ENCODE results near the gene SAMD4B. TPM values are rescaled to one million over a fixed set of nuclear protein-coding genes. Genes with fewer than 3 reads are reported as not detected.
A peak's percentile ranks its signal among the peaks of the same experiment; 100 is the strongest.

Gene SAMD4B
- total RNA-seq, 1 donor from 2014 or later: 82.9 TPM

- no peak for TF ChIP-seq CTCF (IDR thresholded peaks at IDR 0.05)
- Mint-ChIP-seq H3K36me3 (ENCODE audit: low read depth) (peaks cover 15% of the 10 kb centered on the region), H3K27me3 (ENCODE audit: low read depth) (no peaks in the 10 kb centered on the region), H3K4me1 (ENCODE audit: low read depth) (peaks cover 60% of the 10 kb centered on the region), H3K4me3 (ENCODE audit: unreplicated experiment) (no peak overlapping the region), H3K9me3 (ENCODE audit: low read depth) (peaks cover 3% of the 10 kb centered on the region), H3K27ac (ENCODE audit: unreplicated experiment) (peak overlapping the region; percentile 69)
- DNase-seq (ENCODE audit: low spot score): no peak
Measured at GRCh38 chr19:39432677-39433025, 90.4 kb downstream of the SAMD4B start.

- DNase-seq (ENCODE audit: low spot score): no peak
- Mint-ChIP-seq H3K4me3 (ENCODE audit: unreplicated experiment) (peak overlapping the region; percentile 35), H3K27ac (ENCODE audit: unreplicated experiment) (peak overlapping the region; percentile 49), H3K9me3 (ENCODE audit: low read depth) (no peaks in the 10 kb centered on the region), H3K27me3 (ENCODE audit: low read depth) (no peaks in the 10 kb centered on the region), H3K36me3 (ENCODE audit: low read depth) (peaks cover 15% of the 10 kb centered on the region), H3K4me1 (ENCODE audit: low read depth) (peaks cover 50% of the 10 kb centered on the region)
- no peak for TF ChIP-seq CTCF (IDR thresholded peaks at IDR 0.05)
Measured at GRCh38 chr19:39433480-39434079, 91.4 kb downstream of the SAMD4B start.

- no peaks in the 10 kb centered on the region for H3K27me3 Mint-ChIP-seq (ENCODE audit: low read depth)
- H3K4me1 Mint-ChIP-seq (ENCODE audit: low read depth): peaks cover 44% of the 10 kb centered on the region
- peak overlapping the region; percentile 98 for H3K27ac Mint-ChIP-seq (ENCODE audit: unreplicated experiment)
- H3K9me3 Mint-ChIP-seq (ENCODE audit: low read depth): no peaks in the 10 kb centered on the region
- peaks cover 15% of the 10 kb centered on the region for H3K36me3 Mint-ChIP-seq (ENCODE audit: low read depth)
- H3K4me3 Mint-ChIP-seq (ENCODE audit: unreplicated experiment): peak overlapping the region; percentile 100
- no peak for DNase-seq (ENCODE audit: low spot score)
- TF ChIP-seq CTCF (IDR thresholded peaks at IDR 0.05): no peak
Measured at GRCh38 chr19:39434123-39435076, 92.2 kb downstream of the SAMD4B start.

Small RNA genes lying within 50 kb of the gene (microRNA-seq; reads per million reads assigned to microRNA genes)
- not detected for gene MIR4530 (ENCODE audit: borderline number of aligned reads)

Other genes with a start within 250 kb of the SAMD4B start
- 12.3 to 16.7 TPM (median 14.4 TPM) in 3 replicates for gene PAK4, start 216.6 kb upstream of the SAMD4B start, total RNA-seq
- gene NCCRP1, start 145.5 kb upstream of the SAMD4B start, total RNA-seq: not detected in 3 replicates
- gene SYCN, start 138.2 kb upstream of the SAMD4B start, total RNA-seq: not detected in 3 replicates
- not detected in 3 replicates for gene IFNL3, start 97.4 kb upstream of the SAMD4B start, total RNA-seq
- gene IFNL4, start 93.6 kb upstream of the SAMD4B start, total RNA-seq: not detected in 3 replicates
- not detected in 3 replicates for gene IFNL2, start 74.0 kb upstream of the SAMD4B start, total RNA-seq
- not detected in 3 replicates for gene IFNL1, start 46.0 kb upstream of the SAMD4B start, total RNA-seq
- 1.7 to 2.0 TPM (median 1.7 TPM) in 3 replicates for gene LRFN1, start 21.6 kb upstream of the SAMD4B start, total RNA-seq
- not detected in 3 replicates for gene GMFG, start 6.4 kb upstream of the SAMD4B start, total RNA-seq
- gene PAF1, start 48.7 kb downstream of the SAMD4B start, total RNA-seq: 32.2 to 39.7 TPM (median 32.5 TPM) in 3 replicates
- gene MED29, start 49.0 kb downstream of the SAMD4B start, total RNA-seq: 27.0 to 31.1 TPM (median 28.7 TPM) in 3 replicates
- gene ZFP36, start 64.4 kb downstream of the SAMD4B start, total RNA-seq: 30.2 to 55.7 TPM (median 46.3 TPM) in 3 replicates
- 108 to 154 TPM (median 150 TPM) in 3 replicates for gene PLEKHG2, start 70.2 kb downstream of the SAMD4B start, total RNA-seq
- gene RPS16, start 93.5 kb downstream of the SAMD4B start, total RNA-seq: 1,022 to 1,375 TPM (median 1,065 TPM) in 3 replicates
- 106 to 120 TPM (median 108 TPM) in 3 replicates for gene SUPT5H, start 103.2 kb downstream of the SAMD4B start, total RNA-seq
- gene TIMM50, start 138.4 kb downstream of the SAMD4B start, total RNA-seq: 46.4 to 65.7 TPM (median 49.9 TPM) in 3 replicates
- gene DLL3, start 156.5 kb downstream of the SAMD4B start, total RNA-seq: 0.92 to 1.3 TPM (median 1.00 TPM) in 3 replicates
- gene SELENOV, start 172.7 kb downstream of the SAMD4B start, total RNA-seq: not detected in 3 replicates
- 1.7 to 2.7 TPM (median 2.4 TPM) in 3 replicates for gene EID2B, start 190.4 kb downstream of the SAMD4B start, total RNA-seq
- 14.3 to 15.6 TPM (median 15.1 TPM) in 3 replicates for gene EID2, start 197.7 kb downstream of the SAMD4B start, total RNA-seq